ENCODE results near the gene RBM47. TPM values are rescaled to one million over a fixed set of nuclear protein-coding genes. Genes with fewer than 3 reads are reported as not detected.

The RBM47 gene
- polyA plus RNA-seq (2013, experiment 1 of 2): 1.7 TPM
- 1.9 TPM for polyA plus RNA-seq (2013, experiment 2 of 2)

- 0 to 1% methylated on average over 43 to 48 of the region's 53 CpGs for WGBS, 2 experiments (ENCODE audit: insufficient coverage in 2 of 2)
- Histone ChIP-seq H3K27ac (ENCODE audit: low read depth, low read length, severe bottlenecking) (peak within 1 kb of the TSS; percentile 10), H3K4me3 (ENCODE audit: extremely low read depth, insufficient read depth, low read length, poor library complexity, severe bottlenecking) (peak within 1 kb of the TSS; percentile 40), H3K36me3 (ENCODE audit: control insufficient read depth, insufficient read depth, low read length) (no peaks in the 10 kb centered on the region), H3K4me1 (ENCODE audit: control insufficient read depth, insufficient read depth, low read length, poor library complexity, severe bottlenecking) (peaks cover 16% of the 10 kb centered on the region), H3K9me3 (ENCODE audit: control insufficient read depth, low read length) (no peaks in the 10 kb centered on the region)
These were observed at the start of gene RBM47 for GRCh38 chr4:40629401-40630334. Gene RBM47, minus strand, starts transcription at chr4:40629864. Its CDS starts 190,971 bp downstream, at chr4:40438893.

DNA sequence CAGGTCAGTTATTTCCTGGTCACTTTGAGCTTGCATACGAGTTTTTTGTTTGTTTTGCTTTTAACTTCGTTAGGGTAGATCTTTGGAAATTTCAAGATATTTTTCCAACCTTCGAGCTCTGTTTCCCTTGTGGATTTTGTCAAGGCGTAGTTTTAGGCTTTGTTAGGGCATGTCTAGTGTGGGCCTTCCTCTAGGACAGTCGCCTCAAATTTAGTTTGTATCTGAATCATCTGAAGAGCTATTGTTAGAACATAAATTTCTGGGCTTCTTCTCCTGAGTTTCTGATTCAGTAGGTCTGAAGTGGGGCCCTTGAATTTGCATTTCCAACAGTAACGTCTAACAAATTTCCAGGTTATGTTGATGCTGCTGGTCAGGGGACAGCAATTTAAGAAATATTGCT, 48.8 kb upstream of the RBM47 start:
- WGBS, 2 experiments (ENCODE audit: insufficient coverage in 2 of 2): 89 to 100% methylated on average over 2 to 4 of the region's 6 CpGs
- no peaks in the 10 kb centered on the region for H3K36me3 ChIP-seq (ENCODE audit: control insufficient read depth, insufficient read depth, low read length)
- H3K9me3 ChIP-seq (ENCODE audit: control insufficient read depth, low read length): no peaks in the 10 kb centered on the region
- H3K27ac ChIP-seq (ENCODE audit: low read depth, low read length, severe bottlenecking): no peak overlapping the region
- H3K4me3 ChIP-seq (ENCODE audit: extremely low read depth, insufficient read depth, low read length, poor library complexity, severe bottlenecking): no peak overlapping the region
- H3K4me1 ChIP-seq (ENCODE audit: control insufficient read depth, insufficient read depth, low read length, poor library complexity, severe bottlenecking): peaks cover 6% of the 10 kb centered on the region

GRCh38 chr4:40675166-40675565, 45.5 kb upstream of the RBM47 start:
- 67 to 74% methylated on average over 4 to 5 of the region's 6 CpGs for WGBS, 2 experiments (ENCODE audit: insufficient coverage in 2 of 2)
- no peaks in the 10 kb centered on the region for H3K9me3 ChIP-seq (ENCODE audit: control insufficient read depth, low read length)

DNA sequence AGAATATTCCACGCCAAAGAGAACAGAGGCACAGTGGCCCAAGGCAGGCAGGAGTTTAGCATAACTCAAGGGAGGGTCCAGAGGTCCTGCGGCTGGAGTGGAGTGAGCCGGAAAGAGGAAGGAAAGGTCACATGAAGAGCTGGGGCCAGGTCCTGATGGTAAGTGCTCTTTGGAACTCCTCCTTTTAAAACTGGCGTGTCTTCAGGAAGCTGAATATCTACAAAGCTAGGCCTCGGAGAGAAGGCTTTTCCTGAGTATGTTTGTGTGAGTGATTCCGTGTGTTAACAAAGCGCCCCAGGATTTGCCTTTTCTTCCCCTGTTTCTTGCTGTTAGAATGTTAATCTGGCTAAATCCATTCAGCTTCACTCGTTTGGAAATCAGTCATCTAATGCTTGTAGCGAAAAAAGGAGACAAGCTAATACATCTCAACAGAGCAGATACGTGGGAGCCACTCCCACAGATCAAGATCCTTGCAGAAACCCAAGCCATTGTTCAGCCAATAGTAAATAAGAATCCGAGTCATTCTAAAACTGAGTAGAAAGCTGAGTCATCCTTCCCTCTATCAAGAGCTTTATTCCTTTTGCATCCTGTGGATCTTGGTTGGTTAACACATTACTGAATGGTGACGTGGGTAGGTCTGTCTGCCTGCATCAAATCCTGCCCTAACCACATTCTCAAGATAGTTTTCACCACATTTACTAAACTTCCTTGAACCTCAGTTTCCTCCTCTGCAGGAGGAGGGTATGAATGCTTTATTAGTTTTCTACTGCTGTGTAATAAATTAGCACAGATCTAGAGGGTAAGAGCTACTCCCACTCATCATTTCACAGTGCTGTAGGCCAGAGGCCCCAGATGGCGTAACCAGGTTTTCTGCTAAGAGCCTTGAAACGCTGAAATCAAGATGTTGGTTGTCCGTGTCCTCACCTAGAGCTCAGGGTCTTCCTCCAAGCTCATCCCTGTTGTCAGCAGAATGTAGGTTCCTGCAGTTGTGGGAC, 43.2 kb upstream of the RBM47 start:
- 55 to 62% methylated on average over 10 to 13 of the region's 15 CpGs for WGBS, 2 experiments (ENCODE audit: insufficient coverage in 2 of 2)
- Histone ChIP-seq H3K36me3 (ENCODE audit: control insufficient read depth, insufficient read depth, low read length) (no peaks in the 10 kb centered on the region), H3K27ac (ENCODE audit: low read depth, low read length, severe bottlenecking) (peak overlapping the region; percentile 96), H3K4me1 (ENCODE audit: control insufficient read depth, insufficient read depth, low read length, poor library complexity, severe bottlenecking) (peaks cover 24% of the 10 kb centered on the region), H3K9me3 (ENCODE audit: control insufficient read depth, low read length) (no peaks in the 10 kb centered on the region), H3K4me3 (ENCODE audit: extremely low read depth, insufficient read depth, low read length, poor library complexity, severe bottlenecking) (no peak overlapping the region)

More at GRCh38 chr4:40675166-40675565, 45.5 kb upstream of the RBM47 start:
- H3K4me1 ChIP-seq (ENCODE audit: control insufficient read depth, insufficient read depth, low read length, poor library complexity, severe bottlenecking): peaks cover 21% of the 10 kb centered on the region
- H3K4me3 ChIP-seq (ENCODE audit: extremely low read depth, insufficient read depth, low read length, poor library complexity, severe bottlenecking): no peak overlapping the region
- H3K27ac ChIP-seq (ENCODE audit: low read depth, low read length, severe bottlenecking): no peak overlapping the region
- H3K36me3 ChIP-seq (ENCODE audit: control insufficient read depth, insufficient read depth, low read length): no peaks in the 10 kb centered on the region

DNA sequence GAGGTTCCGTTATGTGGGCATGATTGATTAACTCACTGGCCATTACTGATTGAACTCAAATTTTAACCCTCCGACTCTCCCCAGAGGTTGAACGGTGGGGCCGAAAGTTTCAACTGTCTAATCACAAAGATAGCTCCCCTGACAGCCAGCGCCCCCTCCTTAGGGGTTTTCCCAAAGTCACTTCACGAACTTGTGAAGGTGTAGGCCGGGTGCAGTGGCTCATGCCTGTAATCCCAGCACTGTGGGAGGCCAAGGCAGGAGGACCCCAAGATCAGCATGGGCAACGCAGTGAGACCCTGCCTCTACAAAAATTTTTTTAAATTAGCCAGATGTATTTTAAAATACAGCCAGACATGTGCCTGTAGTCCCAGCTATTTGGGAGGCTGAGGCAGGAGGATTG, 39.8 kb upstream of the RBM47 start:
- Histone ChIP-seq H3K4me1 (ENCODE audit: control insufficient read depth, insufficient read depth, low read length, poor library complexity, severe bottlenecking) (peaks cover 24% of the 10 kb centered on the region), H3K4me3 (ENCODE audit: extremely low read depth, insufficient read depth, low read length, poor library complexity, severe bottlenecking) (no peak overlapping the region), H3K27ac (ENCODE audit: low read depth, low read length, severe bottlenecking) (no peak overlapping the region), H3K36me3 (ENCODE audit: control insufficient read depth, insufficient read depth, low read length) (no peaks in the 10 kb centered on the region), H3K9me3 (ENCODE audit: control insufficient read depth, low read length) (no peaks in the 10 kb centered on the region)
- WGBS, 2 experiments (ENCODE audit: insufficient coverage in 2 of 2): 90 to 94% methylated on average over 5 to 6 of the region's 8 CpGs

DNA sequence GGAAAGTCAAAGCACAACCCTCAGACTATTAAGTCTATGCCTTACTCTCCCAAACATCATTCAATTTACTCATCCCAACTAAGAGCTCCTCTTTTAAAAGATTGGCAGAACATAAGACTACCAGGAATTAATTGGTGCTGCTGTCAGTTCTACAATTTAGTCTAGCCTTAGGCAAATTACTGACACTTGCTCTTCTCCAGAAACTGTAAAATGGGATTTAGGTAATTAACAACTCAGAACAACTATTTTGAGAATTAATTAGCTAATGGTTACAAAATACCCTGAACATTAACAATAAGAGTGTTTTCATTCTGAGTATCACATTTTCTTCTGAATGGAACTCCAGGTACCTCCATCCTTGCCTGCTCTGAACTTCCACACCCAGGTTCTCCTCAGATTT, 36.2 kb upstream of the RBM47 start:
- H3K4me3 ChIP-seq (ENCODE audit: extremely low read depth, insufficient read depth, low read length, poor library complexity, severe bottlenecking): no peak overlapping the region
- no peak overlapping the region for H3K27ac ChIP-seq (ENCODE audit: low read depth, low read length, severe bottlenecking)
- H3K4me1 ChIP-seq (ENCODE audit: control insufficient read depth, insufficient read depth, low read length, poor library complexity, severe bottlenecking): peaks cover 3% of the 10 kb centered on the region
- no peaks in the 10 kb centered on the region for H3K9me3 ChIP-seq (ENCODE audit: control insufficient read depth, low read length)
- H3K36me3 ChIP-seq (ENCODE audit: control insufficient read depth, insufficient read depth, low read length): no peaks in the 10 kb centered on the region

- H3K4me1 ChIP-seq (ENCODE audit: control insufficient read depth, insufficient read depth, low read length, poor library complexity, severe bottlenecking): no peaks in the 10 kb centered on the region
- H3K4me3 ChIP-seq (ENCODE audit: extremely low read depth, insufficient read depth, low read length, poor library complexity, severe bottlenecking): no peak overlapping the region
- no peak overlapping the region for H3K27ac ChIP-seq (ENCODE audit: low read depth, low read length, severe bottlenecking)
- H3K36me3 ChIP-seq (ENCODE audit: control insufficient read depth, insufficient read depth, low read length): no peaks in the 10 kb centered on the region
- no peaks in the 10 kb centered on the region for H3K9me3 ChIP-seq (ENCODE audit: control insufficient read depth, low read length)
- WGBS, 2 experiments (ENCODE audit: insufficient coverage in 2 of 2): 77 to 91% methylated on average over 4 to 8 of the region's 10 CpGs
These were observed 33.4 kb upstream of the RBM47 start for GRCh38 chr4:40662962-40663604.

- H3K27ac ChIP-seq (ENCODE audit: low read depth, low read length, severe bottlenecking): no peak overlapping the region
- 20% methylated on average over 1 of the region's 4 CpGs; no CpG with 5 or more reads in 1 of the 2 experiments for WGBS, 2 experiments (ENCODE audit: insufficient coverage in 2 of 2)
- H3K4me3 ChIP-seq (ENCODE audit: extremely low read depth, insufficient read depth, low read length, poor library complexity, severe bottlenecking): no peak overlapping the region
- H3K36me3 ChIP-seq (ENCODE audit: control insufficient read depth, insufficient read depth, low read length): no peaks in the 10 kb centered on the region
- no peaks in the 10 kb centered on the region for H3K9me3 ChIP-seq (ENCODE audit: control insufficient read depth, low read length)
- H3K4me1 ChIP-seq (ENCODE audit: control insufficient read depth, insufficient read depth, low read length, poor library complexity, severe bottlenecking): no peaks in the 10 kb centered on the region
These were observed 32.1 kb upstream of the RBM47 start for GRCh38 chr4:40661803-40662202.

- H3K4me1 ChIP-seq (ENCODE audit: control insufficient read depth, insufficient read depth, low read length, poor library complexity, severe bottlenecking): peaks cover 3% of the 10 kb centered on the region
- no peak overlapping the region for H3K4me3 ChIP-seq (ENCODE audit: extremely low read depth, insufficient read depth, low read length, poor library complexity, severe bottlenecking)
- H3K9me3 ChIP-seq (ENCODE audit: control insufficient read depth, low read length): no peaks in the 10 kb centered on the region
- H3K27ac ChIP-seq (ENCODE audit: low read depth, low read length, severe bottlenecking): no peak overlapping the region
- H3K36me3 ChIP-seq (ENCODE audit: control insufficient read depth, insufficient read depth, low read length): no peaks in the 10 kb centered on the region
- WGBS, 2 experiments (ENCODE audit: insufficient coverage in 2 of 2): 84 to 92% methylated on average over 8 of the region's 9 CpGs
These were observed 26.7 kb upstream of the RBM47 start for GRCh38 chr4:40656201-40656863.

DNA sequence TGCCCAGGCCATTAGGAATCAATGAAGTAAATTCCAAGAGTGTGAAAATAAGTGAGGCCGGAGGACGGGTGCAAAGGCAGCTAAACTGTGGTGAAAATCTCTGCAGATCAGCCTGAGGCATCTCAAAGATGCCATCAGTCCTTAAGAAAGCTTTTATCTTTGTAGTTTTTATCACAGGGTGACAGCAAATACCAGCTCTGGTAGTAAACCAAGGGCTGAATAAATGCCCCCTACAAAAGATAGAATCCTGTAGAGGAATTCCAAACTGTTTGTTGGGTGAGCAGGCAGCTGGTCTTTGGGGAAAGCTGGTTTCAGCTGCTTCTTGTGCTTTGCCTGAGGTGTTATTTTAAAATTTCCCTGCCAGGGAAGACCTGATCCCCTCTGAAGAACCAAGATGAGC, 21.6 kb upstream of the RBM47 start:
- Histone ChIP-seq H3K4me1 (ENCODE audit: control insufficient read depth, insufficient read depth, low read length, poor library complexity, severe bottlenecking) (peaks cover 7% of the 10 kb centered on the region), H3K4me3 (ENCODE audit: extremely low read depth, insufficient read depth, low read length, poor library complexity, severe bottlenecking) (no peak overlapping the region), H3K9me3 (ENCODE audit: control insufficient read depth, low read length) (no peaks in the 10 kb centered on the region), H3K27ac (ENCODE audit: low read depth, low read length, severe bottlenecking) (peak overlapping the region; percentile 57), H3K36me3 (ENCODE audit: control insufficient read depth, insufficient read depth, low read length) (no peaks in the 10 kb centered on the region)
- WGBS, 2 experiments (ENCODE audit: insufficient coverage in 2 of 2): 69 to 70% methylated on average over 2 of the region's 2 CpGs
